Inflammatory macrophage (primary cell): Measurements from ENCODE around the gene COL4A2.
"Not testable (repeated sequence)": the region's sequence is repeated elsewhere in the genome, so short reads cannot be mapped to it uniquely, and the experiment has no call there.

Experiments
- DNase-seq, 2 donors: peaks; one replicate each; pipeline ENCODE4 v3.0.0-alpha.2; 2020 to 2022

Gene COL4A2

DNA sequence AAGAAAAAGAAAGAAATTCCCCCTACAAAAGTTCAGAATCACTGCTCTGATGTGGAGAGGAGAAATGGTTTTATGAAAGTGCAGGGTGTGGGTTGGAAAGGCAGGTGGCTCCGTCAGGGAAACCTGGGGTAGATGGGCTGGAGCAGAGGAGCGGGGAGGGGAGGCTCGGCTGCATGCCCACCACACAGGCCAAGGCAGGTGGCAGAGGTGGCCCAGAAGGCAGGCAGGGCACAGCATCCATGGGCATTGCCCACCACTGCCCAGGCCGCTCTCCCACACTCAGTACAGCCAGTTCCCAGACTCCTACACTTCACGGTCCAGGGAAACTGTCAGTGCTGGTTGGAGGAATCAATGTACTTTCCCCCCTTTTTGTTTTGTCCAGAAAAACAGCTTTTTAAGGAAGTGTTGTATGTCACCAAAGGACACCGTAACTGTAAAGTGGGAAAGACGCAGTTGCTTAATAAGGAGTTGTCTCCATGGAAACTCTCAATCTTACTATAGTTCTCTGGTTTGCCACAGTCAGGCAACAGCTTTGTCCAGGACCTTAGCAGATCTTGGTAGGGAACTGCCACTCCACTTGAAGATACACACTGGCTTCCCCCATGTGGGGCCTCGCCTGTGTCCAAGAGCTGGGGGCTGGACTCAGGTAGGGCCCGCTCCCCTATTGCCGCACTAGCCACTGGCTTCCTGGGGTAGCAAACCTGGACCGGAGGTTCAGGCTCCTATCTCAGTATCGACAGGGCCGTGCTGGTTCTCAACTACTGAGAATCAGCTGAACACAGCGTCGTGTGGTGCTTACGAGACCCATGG, 171.5 kb downstream of the COL4A2 start:
- peak; percentile 56 to 66 for DNase-seq

DNA sequence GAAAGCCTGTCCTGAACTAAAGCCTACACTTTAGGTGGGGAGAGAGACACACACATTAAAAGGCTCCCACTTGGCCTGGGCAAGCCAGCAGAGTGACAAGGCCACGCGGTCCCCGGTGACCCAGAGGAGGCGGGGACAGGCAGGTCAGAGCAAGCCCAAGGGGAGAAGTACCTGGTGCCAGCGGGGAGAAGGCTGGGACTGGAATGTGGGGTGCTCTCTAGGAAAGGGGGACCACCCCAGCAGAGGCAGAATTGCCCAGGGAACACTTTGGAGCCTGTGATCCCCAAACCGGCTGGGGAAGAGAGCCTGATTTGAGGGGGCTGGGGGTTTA, 172.1 kb downstream of the COL4A2 start:
- DNase-seq = no peak

- no peak for DNase-seq
These were observed 172.6 kb downstream of the COL4A2 start for GRCh38 chr13:110479648-110480047.

GRCh38 chr13:110480161-110480560, 173.1 kb downstream of the COL4A2 start:
- no peak for DNase-seq

DNA sequence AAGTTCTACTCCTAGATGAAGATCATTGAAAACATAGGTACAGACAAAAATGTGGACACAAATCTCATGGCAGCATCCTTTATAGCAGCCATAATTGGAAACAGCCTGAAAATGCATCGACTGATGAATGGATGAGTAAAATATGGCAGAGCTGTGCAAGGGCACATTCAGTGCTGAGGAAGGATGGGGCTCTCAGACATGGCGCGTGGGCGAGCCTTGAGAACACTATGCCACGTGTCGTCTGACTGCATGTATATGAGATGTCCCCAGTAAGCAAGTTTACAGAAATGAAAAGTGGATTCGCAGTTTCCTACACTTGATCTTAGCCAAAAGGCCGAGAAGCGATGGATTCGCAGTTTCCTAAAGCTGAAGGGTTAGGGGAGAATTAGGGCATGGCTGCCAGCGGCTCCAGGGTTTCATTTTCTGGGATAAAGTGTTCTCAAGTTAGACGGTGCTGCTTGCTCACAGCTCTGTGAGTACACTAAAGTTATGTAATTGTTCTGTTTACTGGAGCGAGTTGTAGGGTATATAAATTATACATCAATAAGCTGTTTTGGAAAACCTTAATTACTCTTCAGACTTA, 176.4 kb downstream of the COL4A2 start:
- peak in 1 of 2 donors; percentile 63 for DNase-seq

DNA sequence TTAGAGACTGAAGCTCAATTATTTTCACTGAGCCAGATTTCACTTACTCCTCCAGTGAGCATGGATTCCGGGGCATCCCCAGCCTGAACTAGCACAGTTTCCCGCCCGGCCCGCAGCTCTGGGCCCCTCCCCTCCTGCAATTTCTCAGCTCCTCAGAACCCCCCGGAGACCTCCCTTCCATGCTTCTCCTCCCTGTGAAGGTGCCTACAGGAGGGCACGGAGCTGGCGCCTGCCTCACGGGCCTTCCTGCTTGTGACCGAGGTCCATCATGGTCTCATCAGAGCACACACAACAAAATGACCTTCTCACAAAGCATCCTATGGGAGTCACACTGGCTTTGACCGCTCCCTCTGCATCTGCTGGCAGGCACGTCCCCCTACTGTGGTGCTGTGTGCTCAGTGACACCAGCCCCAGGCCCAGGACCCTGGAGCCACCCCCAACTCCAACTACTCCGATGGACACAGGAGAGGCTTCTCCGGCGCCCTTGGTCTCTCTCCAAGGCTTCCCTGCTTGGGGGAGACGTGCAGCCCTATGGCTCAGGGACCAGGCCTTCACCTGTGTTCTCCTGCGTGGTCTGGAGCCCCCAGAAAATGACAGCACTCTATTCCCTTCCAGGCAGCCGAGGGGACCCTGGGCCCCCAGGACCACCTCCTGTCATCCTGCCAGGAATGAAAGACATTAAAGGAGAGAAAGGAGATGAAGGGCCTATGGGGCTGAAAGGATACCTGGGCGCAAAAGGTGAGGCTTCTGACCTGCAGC, 177.4 kb downstream of the COL4A2 start:
- DNase-seq = no peak

- DNase-seq = no peak
These were observed 178.5 kb downstream of the COL4A2 start for GRCh38 chr13:110485604-110486003.

- DNase-seq = no peak
These were observed 179.1 kb downstream of the COL4A2 start for GRCh38 chr13:110486061-110486715.

- not testable (repeated sequence) for DNase-seq
These were observed 179.8 kb downstream of the COL4A2 start for GRCh38 chr13:110486880-110487279.

DNA sequence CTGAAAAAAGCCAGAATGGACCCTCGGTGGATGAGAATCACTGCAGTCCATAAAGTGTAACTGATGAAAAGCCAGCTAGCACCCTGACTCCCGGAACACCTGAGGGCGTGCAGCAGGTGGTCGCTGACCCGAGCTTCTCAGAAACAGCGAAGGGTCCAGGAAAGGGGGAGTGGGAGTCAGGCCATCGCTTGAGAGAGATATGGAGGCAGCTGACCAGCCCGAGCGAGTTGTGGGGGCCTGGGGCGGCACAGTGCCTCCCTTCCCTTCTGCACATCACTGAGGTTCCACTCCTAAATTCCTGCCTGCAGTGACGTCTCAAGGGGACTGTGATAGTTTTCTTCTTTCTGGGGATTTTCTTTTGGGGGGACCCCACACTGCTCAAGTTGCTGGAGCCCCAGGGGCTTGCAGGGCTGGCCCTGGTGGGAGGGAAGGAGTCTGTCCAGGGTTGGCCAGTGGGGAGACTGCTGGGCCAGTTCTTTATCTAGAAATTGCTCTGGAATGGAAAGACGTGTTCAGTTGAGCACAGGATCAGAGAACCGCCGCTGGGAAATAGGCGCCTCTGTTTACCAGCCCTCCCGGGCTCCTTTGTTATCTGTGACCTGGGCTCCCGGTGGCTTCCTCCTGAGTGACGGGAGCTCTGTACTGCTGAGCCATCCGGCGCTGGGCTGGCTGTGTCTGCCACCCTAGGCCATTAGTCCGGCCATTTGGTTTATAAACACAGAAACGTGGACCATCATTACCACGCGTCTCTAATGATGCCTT, 183.1 kb downstream of the COL4A2 start:
- no peak for DNase-seq

GRCh38 chr13:110491869-110492678, 185.0 kb downstream of the COL4A2 start:
- DNase-seq = no peak

GRCh38 chr13:110492679-110493593, 185.9 kb downstream of the COL4A2 start:
- no peak for DNase-seq

DNA sequence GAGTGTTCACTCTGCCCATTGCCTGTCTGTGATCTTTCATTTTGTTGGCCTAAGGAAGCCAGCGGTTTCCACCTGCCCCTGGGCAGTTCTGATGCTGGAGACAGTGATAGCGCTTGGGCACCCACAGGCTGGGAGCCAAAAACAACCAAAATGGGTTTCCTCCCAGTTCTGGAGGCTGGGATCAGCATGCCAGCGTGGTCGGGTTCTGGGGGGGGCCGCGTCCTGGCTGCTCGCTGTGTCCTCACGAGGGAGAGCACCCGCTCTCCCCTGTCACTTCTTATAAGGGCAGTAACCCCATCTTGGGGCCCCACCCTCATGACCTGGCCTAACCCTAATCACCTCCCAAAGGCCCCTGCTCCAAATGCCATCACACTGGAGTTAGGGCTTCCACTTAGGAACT, 186.5 kb downstream of the COL4A2 start:
- no peak for DNase-seq

DNA sequence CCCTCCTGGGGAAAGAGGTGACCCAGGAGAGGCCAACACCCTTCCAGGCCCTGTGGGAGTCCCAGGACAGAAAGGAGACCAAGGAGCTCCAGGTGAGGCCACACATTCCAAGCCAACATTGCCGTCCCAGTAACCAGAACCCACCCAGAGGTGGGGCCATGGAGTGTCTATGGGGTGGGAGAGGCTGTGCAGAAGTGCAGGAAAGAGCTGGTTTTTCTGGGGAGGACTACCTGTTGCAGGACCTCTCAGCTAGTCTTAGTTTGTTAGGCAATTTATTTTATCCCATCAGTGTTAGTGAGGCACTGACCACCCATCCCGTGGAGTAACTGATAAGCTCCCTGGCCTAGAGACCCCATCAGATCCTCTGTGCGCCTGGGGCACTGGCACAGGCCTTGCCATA, 188.3 kb downstream of the COL4A2 start:
- DNase-seq = no peak

- DNase-seq = no peak
These were observed 188.8 kb downstream of the COL4A2 start for GRCh38 chr13:110495881-110496280.

GRCh38 chr13:110496281-110496680, 189.2 kb downstream of the COL4A2 start:
- DNase-seq = no peak

- no peak for DNase-seq
These were observed 189.9 kb downstream of the COL4A2 start for GRCh38 chr13:110497003-110497402.

DNA sequence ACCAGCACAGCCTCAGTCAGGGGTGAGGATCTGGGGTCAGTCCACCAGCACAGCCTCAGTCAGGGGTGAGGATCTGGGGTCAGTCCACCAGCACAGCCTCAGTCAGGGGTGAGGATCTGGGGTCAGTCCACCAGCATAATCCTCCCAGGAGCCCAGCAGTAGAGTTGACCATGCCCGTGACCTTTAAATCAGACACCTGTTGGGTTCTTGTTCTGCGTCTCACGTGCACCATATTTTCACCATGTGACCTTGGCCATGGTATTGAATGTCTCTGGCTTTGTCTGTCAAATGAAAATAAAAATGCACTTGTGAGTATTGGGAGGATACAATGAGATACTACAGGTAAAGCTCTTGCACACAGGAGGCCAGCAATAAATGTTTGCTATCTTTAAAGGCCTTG, 190.8 kb downstream of the COL4A2 start:
- DNase-seq = not testable (repeated sequence)

DNA sequence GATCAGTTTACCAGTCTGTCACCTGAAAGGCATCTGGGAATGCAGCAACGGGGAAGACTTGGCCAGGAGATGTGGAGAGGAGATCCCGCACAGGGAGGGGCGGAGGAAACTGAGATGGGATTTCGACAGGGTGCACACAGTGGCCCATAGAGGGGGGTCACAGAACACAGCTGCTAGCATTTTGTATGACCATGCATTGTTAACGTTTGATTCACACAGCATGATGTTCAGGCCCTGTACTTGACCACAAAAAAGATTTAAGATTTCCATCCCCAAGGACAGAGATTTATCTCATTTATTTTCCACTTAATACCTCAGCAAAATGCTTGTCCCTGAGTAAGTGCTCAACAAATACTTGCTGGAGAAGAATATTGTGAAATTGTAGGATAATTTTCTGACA, 191.2 kb downstream of the COL4A2 start:
- DNase-seq = no peak

- DNase-seq = no peak
These were observed 191.7 kb downstream of the COL4A2 start for GRCh38 chr13:110498765-110499164.
